ENCODE data around the gene ANXA1. TPM values are rescaled to one million over a fixed set of nuclear protein-coding genes. Genes with fewer than 3 reads are reported as not detected.

ANXA1 gene
- total RNA-seq, 1 experiment from 2014 or later: 2.1 TPM

GRCh38 chr9:73116031-73116430 lies 35.6 kb upstream of the ANXA1 start (continued):
- TF ChIP-seq PRRX2 (CRISPR knock-in tag; IDR thresholded peaks at IDR 0.05) (no peak), GABPB1 (CRISPR knock-in tag; IDR thresholded peaks at IDR 0.05) (no peak), CBFB (CRISPR knock-in tag; IDR thresholded peaks at IDR 0.05; ENCODE audit: low read depth) (no peak), ZBTB43 (CRISPR knock-in tag; IDR thresholded peaks at IDR 0.05) (no peak), ZNF317 (CRISPR knock-in tag; IDR thresholded peaks at IDR 0.05; ENCODE audit: borderline replicate concordance, low read depth) (no peak), TP53 (CRISPR knock-in tag; IDR thresholded peaks at IDR 0.05) (no peak), CREB1 (CRISPR knock-in tag; IDR thresholded peaks at IDR 0.05) (no peak)

- Mint-ChIP-seq H3K4me3 (no peak overlapping the region), H3K9me3 (no peaks in the 10 kb centered on the region), H3K4me1 (no peaks in the 10 kb centered on the region), H3K27me3 (ENCODE audit: low read depth) (no peaks in the 10 kb centered on the region), H3K36me3 (no peaks in the 10 kb centered on the region), H3K27ac (no peak overlapping the region)
- no peak for ATAC-seq
- ChIA-PET CTCF (interaction anchor here (2.0 kb wide), 1 partner anchor 9 kb away, joined by 7 read pairs; no protein-coding TSS in a partner anchor), POLR2A (no interaction called here)
- TF ChIP-seq ETV6 (CRISPR knock-in tag; IDR thresholded peaks at IDR 0.05): no peak
- no peak for TF ChIP-seq GABPB1 (CRISPR knock-in tag; IDR thresholded peaks at IDR 0.05)
- no peak for TF ChIP-seq ZNF425 (CRISPR knock-in tag; conservative IDR thresholded peaks at IDR 0.05)
- no peak for TF ChIP-seq MYBL2 (CRISPR knock-in tag; IDR thresholded peaks at IDR 0.05)
- no peak for TF ChIP-seq SP1 (CRISPR knock-in tag; conservative IDR thresholded peaks at IDR 0.05)
- no peak for TF ChIP-seq FOXJ3 (CRISPR knock-in tag; IDR thresholded peaks at IDR 0.05; ENCODE audit: borderline replicate concordance)
- TF ChIP-seq EMX1 (CRISPR knock-in tag; IDR thresholded peaks at IDR 0.05): no peak
- TF ChIP-seq PREB (CRISPR knock-in tag; IDR thresholded peaks at IDR 0.05; ENCODE audit: borderline replicate concordance): no peak
- TF ChIP-seq TP53 (CRISPR knock-in tag; IDR thresholded peaks at IDR 0.05): no peak
- no peak for TF ChIP-seq FOXK1 (CRISPR knock-in tag; IDR thresholded peaks at IDR 0.05)
- no peak for TF ChIP-seq CTCF (IDR thresholded peaks at IDR 0.05)
- TF ChIP-seq ZNF671 (CRISPR knock-in tag; IDR thresholded peaks at IDR 0.05): no peak
- TF ChIP-seq AFF4 (CRISPR knock-in tag; IDR thresholded peaks at IDR 0.05; ENCODE audit: borderline replicate concordance): no peak
- TF ChIP-seq ZBTB21 (CRISPR knock-in tag; IDR thresholded peaks at IDR 0.05; ENCODE audit: borderline replicate concordance): no peak
- TF ChIP-seq ZNF121 (CRISPR knock-in tag; IDR thresholded peaks at IDR 0.05): no peak
- TF ChIP-seq NR3C1 (CRISPR knock-in tag; conservative IDR thresholded peaks at IDR 0.05; ENCODE audit: low read depth): no peak
- DNase-seq (ENCODE audit: low spot score): no peak
Observed at GRCh38 chr9:73116880-73117279, 34.8 kb upstream of the ANXA1 start.
